Measurements from ENCODE around the gene PTAFR.

The PTAFR gene

GRCh38 chr1:28119556-28119955 is 56.9 kb downstream of the PTAFR start:
- no peak for DNase-seq (ENCODE audit: low read depth in 3 of 3)

- no peak for DNase-seq (ENCODE audit: low read depth in 3 of 3)
These were observed 57.7 kb downstream of the PTAFR start for GRCh38 chr1:28118640-28119307.

GRCh38 chr1:28115267-28115666 is 61.2 kb downstream of the PTAFR start:
- peak in 1 of 3 experiments; percentile 3 for DNase-seq (ENCODE audit: low read depth in 3 of 3)

GRCh38 chr1:28114844-28115243 is 61.6 kb downstream of the PTAFR start:
- no peak for DNase-seq (ENCODE audit: low read depth in 3 of 3)

- DNase-seq (ENCODE audit: low read depth in 3 of 3): no peak
These were observed 63.3 kb downstream of the PTAFR start for GRCh38 chr1:28113242-28113572.

DNA sequence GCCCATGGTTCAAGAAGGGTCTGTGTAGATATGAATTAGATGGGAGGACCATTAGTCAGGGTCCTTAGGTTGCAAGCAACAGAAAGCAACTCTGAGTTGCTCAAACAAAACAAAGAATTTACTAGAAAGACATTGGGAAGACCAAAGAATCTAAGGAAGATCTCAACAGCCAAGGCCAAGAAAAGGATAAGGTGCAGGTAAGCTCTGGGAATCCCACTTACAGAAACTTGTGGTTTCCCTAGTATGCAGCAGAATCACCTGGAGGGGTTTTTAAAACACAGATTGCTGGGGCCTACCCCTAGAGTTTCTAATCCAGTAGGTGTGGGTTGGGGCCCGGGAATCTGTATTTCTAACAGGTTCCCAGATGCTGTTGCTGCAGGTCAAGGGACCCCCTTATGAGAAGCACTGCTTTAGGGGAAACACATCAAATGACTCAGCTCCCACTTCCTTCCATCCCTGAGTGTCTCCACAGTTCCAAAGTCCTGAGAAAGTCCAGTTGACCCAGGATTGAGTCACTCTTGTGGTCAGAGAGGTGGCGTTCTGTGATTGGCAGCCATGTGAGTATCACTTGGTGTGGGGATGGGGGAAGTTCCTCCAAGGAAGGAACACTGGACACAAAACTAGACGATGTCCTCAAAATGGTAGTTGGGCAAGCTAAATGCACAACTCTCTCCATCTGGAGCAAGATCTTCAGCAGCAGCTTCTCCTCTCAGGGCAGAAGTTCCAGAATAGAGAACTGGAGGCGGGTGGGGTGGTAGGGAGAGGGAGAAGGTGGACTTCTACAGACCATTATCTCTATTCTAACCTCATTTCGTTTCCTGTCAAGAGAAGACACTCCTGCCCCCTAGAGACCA is 63.9 kb downstream of the PTAFR start:
- DNase-seq (ENCODE audit: low read depth in 3 of 3): no peak

- no peak for DNase-seq (ENCODE audit: low read depth in 3 of 3)
These were observed 65.3 kb downstream of the PTAFR start for GRCh38 chr1:28111157-28111556.

- no peak for DNase-seq (ENCODE audit: low read depth in 3 of 3)
These were observed 65.9 kb downstream of the PTAFR start for GRCh38 chr1:28110555-28110954.

GRCh38 chr1:28109639-28110038 is 66.9 kb downstream of the PTAFR start:
- DNase-seq (ENCODE audit: low read depth in 3 of 3): no peak

DNA sequence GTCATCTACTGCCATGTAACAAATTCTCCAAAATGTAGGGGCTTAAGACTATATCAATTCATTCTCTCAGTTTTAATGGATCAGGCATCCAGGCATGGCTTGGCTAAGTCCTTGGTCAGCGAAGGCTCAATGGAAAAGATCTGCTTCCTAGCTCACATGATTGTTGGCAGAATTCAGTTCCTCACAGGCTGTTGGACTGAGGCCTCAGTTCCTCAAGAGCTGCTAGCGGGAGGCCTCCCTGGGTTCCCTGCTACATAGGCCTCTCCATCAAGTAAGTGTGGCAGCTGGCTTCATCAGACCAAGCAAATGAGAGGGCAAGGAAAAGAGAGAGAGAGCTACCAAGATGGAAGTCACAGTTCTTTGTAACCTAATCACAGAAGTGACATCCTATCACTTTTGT is 68.5 kb downstream of the PTAFR start:
- DNase-seq (ENCODE audit: low read depth in 3 of 3): no peak

DNA sequence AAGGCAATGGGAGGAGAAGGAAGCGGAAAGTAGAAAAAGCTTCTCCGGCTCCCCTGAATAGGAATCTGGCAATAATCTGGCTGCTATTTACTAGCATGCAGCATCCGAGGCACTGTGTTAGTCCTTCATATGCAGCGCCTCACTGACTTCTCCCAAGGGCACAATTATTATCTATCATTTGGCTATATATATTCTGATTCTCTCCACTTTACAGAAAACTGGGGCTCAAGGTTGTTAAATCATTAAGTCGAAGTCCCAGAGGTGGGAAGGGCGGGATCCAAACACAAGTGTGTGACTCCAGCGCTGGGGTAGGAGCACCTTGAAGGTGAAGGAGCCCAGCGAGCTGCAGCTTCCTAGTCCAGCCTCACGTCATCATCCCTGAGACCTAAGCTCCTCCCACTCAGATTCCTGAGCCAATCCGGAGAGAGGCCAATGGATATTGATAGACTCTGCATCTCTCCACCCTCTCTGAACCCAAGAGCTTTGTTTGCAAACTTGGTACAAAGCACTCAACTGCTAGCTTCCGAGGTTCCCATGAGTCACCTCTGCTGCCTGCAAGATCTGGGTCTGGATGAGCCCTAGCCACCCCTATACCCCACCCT is 71.5 kb downstream of the PTAFR start:
- no peak for DNase-seq (ENCODE audit: low read depth in 3 of 3)

- DNase-seq (ENCODE audit: low read depth in 3 of 3): no peak
These were observed 74.3 kb downstream of the PTAFR start for GRCh38 chr1:28102189-28102588.

DNA sequence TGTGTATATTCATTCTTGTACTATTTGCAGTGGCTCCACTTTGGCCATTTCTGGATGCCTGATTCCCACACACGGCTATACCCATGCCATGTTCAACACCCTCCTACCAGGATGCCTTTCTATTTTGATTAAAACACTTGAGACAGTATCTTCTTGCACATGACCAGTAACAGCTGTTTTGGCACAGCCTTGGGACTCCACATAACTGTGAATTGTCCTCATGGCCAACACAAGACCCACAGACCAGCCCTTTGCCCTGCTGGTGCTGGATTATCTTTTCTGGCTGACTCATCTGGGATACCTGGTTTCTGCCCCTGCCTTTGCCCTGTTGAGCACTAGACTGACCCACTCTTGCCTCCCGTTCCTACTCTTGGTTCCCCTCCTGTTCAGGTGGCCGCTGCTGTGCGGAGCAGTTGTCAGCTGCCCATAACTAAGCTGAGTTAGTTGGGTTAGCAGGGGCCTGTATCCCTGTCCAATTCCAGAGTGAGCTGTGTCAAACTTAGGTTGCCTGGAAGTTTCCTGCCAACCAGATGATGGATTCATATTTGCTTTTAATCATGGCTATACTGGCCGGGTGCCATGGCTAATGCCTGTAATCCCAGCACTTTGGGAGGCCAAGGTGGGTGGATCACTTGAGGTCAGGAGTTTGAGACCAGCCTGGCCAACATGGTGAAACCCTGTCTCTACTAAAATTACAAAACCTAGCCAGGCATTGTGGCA is 77.3 kb downstream of the PTAFR start:
- no peak for DNase-seq (ENCODE audit: low read depth in 3 of 3)
